CD4-positive, alpha-beta T cell treated with Interleukin-1 beta for 1 hour (primary cell): ENCODE measurements around the gene OR11H7.
"Not testable (repeated sequence)": the region's sequence is repeated elsewhere in the genome, so short reads cannot be mapped to it uniquely, and the experiment has no call there.

Experiments used
- DNase-seq, 2 donors: peaks; one replicate each; pipeline ENCODE4 v3.0.0-alpha.2; 2020 to 2022

OR11H7 gene

GRCh38 chr14:20280265-20280664 lies 51.5 kb downstream of the OR11H7 start:
- DNase-seq = not testable (repeated sequence)
